GM19023 (cell line): Measurements from ENCODE around the gene RANBP10.
"Not testable (repeated sequence)": the region's sequence is repeated elsewhere in the genome, so short reads cannot be mapped to it uniquely, and the experiment has no call there.

ENCODE experiments used
- ATAC-seq: cut with Tn5 transposase; IDR thresholded peaks from one replicate; pipeline ENCODE4 v1.9.1; 2021; ENCODE audit warnings: mild to moderate bottlenecking, moderate library complexity; ENCODE audit not compliant: unreplicated experiment

The RANBP10 gene

DNA sequence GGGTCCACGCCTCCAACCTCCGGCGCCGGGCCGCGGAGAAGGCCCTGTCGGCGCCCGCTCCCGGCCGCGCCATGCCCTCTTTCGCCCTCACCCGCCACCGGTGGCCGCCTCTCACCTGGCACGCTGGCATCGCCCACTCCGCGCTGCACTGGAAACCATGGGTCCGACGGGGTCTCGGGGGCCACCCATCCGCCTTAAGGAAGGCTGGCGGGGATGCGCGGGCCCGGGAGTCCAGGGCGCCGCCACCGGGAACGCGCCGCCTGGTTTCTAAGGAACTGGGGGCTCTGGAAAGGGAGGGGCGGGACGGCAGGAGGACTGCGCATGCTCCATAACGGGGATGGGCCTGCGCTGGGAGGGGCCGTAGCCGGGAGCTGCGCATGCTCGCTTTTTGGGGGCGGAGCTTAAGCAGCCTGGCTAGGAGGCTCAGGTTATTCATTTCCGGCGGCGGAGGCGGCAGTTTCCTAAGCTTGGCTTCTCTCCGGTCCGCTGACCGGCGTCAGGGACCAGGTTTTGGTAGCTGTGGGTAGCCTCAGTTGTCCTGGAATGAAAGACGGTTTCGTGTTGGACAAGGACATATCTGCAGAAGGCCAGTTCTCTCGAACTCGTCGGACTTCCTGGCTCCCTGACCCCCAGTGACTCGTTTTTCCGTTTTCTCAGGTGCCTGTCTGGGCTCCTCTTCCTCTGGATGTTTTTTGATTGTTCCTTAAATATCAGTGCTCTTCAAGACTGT is 87.1 kb downstream of the RANBP10 start, which contains the start of gene GFOD2:
Gene GFOD2 (minus strand): TSS at position 269 of the 730 bp plus-strand sequence. CDS start 33,601 bp downstream, outside the sequence.
- ATAC-seq = peak; percentile 89

DNA sequence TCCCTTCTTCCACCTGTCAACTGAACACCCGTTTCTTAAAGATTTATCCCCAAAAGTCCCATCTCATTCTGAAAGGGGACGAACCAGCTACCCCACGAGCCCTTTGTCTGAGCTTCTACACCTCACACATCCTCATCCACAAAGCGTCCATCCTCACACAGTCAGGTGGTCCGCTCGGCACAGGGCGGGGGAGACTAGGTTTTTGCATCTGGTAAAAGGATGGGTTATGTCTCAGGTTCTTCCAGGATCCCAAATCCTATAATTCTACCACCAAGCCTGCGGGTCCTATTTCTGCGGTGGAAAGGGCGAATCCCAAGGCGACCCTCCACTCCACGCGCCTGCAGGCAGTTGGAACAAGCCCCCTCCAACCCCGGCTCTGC is 87.7 kb downstream of the RANBP10 start:
- ATAC-seq = peak; percentile 8

- no peak for ATAC-seq
Measured at GRCh38 chr16:67716097-67716496, 90.3 kb downstream of the RANBP10 start.

DNA sequence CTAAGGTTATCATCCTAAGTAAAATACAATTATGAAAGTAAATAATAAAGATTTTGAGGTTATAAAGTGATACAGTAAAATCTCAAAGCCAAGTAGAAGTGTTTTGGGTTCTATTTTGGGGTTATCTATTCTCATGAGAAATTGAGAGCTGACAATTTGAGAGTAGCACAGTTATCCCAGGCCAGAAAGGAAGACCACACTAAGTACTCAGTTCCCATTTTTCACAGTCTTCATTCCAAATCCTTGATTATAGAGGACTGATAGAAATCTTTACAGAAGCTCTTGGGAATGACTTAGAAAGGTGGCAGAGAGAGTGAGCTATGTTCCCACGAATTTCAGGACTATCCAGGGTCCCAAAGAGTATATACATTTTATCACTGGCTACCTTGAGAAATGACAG is 91.8 kb downstream of the RANBP10 start:
- no peak for ATAC-seq

GRCh38 chr16:67713647-67714273 is 92.6 kb downstream of the RANBP10 start:
- ATAC-seq = no peak

DNA sequence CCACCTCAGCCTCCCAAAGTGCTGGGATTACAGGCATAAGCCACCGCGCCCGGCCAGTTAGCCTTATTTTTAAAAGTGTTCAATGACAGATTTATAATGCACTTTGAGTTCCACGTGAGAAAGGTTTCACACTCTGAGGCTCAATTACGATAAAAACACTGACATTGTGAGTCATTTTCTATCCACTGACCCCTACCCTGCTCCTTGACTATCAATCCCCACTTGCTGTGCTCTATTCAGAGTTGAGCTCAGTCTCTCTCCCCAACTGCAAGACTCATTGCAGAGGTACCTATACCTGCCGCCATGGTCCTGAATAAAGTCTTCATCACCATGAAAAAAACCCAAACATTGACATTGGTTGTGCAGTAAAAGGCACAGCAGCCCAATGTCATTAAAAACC is 95.8 kb downstream of the RANBP10 start:
- ATAC-seq = no peak

GRCh38 chr16:67709050-67709449 is 97.3 kb downstream of the RANBP10 start:
- no peak for ATAC-seq

DNA sequence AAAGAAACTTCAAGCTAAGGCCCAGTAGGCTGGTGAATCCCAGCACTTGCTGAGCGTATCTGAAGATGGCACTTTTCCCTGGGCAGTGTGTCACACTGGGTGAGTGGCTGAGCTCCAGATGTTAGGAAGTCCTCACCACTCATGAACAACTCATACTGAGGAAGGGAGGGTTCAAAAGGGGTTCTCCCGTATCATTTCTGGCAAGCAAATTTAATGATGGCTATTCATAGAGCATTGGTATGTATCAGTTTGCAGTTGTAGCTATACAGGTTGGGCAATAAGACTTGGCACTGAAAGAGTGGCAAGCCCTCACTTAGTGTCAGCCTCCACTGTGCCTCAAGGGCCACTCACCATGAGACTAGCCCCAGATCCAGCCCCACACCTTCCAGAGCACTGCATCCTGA is 98.0 kb downstream of the RANBP10 start:
- no peak for ATAC-seq

- no peak for ATAC-seq
Measured at GRCh38 chr16:67707790-67708189, 98.6 kb downstream of the RANBP10 start.

GRCh38 chr16:67707210-67707609 is 99.2 kb downstream of the RANBP10 start:
- no peak for ATAC-seq

DNA sequence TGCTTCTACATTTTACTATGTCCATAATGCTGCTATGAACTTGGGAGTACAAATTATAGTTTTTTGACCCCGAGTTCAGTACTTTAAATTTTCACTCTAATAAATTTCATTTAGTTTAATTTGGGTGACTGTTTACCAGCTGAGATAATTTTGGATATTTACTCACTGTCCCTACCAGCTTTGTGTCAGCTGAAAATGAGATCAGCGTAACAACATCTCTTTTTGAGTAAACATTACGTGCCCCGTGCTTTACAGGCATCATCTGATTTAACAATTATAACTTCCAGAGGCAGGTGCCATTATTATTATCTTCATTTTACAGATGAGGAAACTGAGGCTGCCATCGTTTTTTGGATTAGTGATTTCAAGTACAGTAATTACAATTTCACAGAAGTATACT is 102.2 kb downstream of the RANBP10 start:
- ATAC-seq = no peak

DNA sequence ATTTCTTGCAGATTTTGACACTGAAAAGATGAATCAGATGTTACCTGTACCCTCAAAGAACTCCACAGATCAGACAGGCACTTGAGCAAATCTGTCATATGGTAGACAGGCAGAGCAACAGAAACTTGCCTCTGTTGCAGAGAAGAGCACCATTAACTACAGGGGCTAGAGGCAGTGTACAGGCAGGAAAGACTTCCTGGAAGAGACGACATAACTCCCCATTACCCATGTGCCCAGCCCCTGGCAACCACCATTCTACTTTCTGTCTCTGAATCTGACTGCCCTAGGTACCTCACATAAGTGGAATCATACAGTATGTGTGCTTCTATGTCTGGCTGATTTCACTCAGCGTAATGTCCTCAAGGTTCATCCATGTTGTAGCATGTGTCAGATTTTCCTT is 102.7 kb downstream of the RANBP10 start:
- ATAC-seq = no peak

DNA sequence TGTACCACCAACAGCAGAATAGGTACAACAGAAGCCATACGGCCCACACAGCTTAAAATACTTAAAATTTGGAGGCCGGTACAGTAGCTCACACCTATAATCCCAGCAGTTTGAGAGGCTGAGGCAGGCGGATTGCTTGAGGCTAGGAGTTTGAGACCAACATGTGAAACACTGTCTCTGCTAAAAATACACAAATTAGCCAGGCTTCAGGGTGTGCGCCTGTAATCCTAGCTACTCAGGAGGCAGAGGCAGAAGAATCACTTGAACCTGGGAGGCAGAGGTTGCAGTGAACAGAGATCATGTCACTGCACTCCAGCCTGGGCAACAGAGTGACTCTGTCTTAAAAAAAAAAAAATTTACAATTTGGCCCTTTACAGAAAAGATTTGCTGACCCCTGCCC is 104.2 kb downstream of the RANBP10 start:
- no peak for ATAC-seq

DNA sequence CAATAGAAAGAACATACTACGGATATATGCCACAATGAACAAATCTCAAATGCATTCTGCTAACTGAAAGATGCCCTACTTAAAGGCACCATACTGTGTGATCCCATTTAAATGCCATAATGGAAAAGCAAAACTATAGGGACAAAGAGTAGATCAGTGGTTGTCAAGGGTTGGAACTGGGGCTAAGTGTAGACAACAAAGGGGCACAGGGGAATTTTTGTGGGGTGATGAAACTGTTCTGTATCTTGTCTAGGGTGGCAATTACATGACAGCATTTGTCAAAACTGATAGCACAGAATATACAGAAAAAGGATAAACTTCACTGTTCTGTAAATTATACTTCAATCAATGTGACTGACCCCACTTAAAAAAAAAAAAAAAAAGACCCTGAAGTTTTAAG is 104.9 kb downstream of the RANBP10 start:
- ATAC-seq = no peak

- no peak for ATAC-seq
Measured at GRCh38 chr16:67699265-67699664, 107.1 kb downstream of the RANBP10 start.

GRCh38 chr16:67697422-67698185 is 108.8 kb downstream of the RANBP10 start:
- ATAC-seq = no peak

DNA sequence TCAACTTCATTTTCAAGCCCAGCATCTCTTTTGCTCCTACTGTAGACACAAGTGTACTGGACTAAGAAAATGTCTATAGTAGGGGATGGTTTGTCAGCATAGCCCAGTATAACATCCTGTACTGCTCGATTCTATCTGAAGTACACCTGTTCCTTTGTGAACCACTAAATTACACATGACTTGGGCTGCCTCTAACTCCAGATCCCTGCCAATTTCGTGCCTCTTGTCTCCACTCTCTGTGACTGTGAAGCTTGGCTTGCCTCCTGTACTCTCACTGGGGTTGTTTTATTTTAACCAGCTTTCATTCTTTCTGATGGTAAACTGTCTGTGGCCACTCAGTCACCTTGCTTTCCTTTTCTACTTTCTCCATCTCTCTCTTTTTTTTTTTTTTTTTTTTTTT is 111.7 kb downstream of the RANBP10 start:
- ATAC-seq = no peak

DNA sequence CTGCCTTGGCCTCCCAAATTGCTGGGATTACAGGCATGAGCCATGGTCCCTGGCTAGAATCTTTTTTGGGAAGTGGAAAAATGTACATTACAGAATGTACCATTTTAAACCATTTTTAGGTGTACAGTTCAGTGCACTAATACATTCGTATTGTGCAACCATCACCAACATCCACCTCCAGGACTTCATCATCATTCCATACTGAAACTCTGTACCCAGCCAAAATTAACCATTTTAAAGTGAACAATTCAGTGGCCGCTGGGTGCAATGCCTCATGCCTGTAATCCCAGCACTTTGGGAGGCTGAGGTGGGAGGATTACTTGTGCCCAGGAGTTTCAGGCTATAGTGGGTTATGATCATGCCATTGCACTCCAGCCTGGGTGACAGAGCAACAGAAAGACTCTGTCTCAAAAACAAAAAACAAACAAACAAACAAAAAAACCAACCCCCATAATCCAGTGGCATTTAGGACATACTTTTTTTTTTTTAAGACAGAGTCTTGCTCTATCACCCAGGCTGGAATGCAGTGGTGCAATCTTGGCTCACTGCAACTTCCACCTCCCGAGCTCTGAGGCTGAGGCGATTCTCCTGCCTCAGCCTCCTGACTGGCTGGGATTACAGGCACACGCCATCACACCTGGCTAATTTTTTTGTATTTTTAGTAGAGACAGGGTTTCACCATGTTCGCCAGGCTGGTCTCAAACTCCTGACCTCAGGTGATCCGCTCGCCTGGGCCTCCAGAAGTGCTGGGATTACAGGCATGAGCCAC is 112.7 kb downstream of the RANBP10 start:
- not testable (repeated sequence) for ATAC-seq

DNA sequence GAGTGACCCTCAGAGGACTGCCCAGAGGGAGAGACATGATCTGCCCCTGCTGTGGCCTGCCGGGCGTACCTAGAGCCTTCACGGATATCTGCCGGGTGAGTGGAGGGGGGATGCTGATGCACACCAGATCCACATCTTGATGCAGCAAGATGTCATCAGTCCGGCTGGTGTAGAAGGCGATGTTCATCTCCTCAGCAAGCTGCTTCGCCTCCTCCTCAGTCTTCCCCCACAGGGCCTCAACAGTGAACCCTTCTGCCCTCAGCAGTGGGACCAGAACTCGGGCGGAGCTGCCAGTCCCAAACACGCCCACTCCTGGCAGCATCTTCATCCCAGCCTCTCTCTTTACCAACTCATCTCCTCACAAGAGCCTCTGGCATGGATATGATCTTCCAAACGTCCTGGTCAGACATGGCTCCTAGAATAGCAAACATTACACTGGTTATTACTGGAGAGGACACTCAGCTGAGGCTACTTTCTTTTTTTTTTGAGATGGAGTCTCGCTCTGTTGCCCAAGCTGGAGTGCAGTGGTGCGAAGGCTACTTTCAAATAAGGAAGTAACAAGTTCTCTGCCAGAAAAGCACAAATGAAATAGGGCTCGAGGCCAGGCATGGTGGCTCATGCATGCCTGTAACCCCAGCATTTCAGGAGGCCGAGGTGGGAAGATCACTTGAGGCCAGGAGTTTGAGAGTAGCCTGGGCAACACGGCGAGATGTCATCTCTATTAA is 120.8 kb downstream of the RANBP10 start:
- no peak for ATAC-seq

- no peak for ATAC-seq
Measured at GRCh38 chr16:67683767-67684166, 122.6 kb downstream of the RANBP10 start.
